GM23338 (cell line): Measurements from ENCODE around the gene GBP7. TPM values are rescaled to one million over a fixed set of nuclear protein-coding genes. Genes with fewer than 3 reads are reported as not detected.

ENCODE experiments used
- ATAC-seq: fragments of 200-7000 bp; cut with Tn5 transposase; 3 replicates; pipeline ENCODE4 v1.9.1; 2020
- DNase-seq: peaks from one replicate; pipeline ENCODE4 v3.0.0-alpha.2; 2015; ENCODE audit warnings: low spot score
- H2AFZ ChIP-seq: fragments of 200-600 bp; sonication (generic); 2 replicates; pipeline ENCODE4 v1.8.0; 2016; ENCODE audit warnings: antibody characterized with exemption, mild to moderate bottlenecking, moderate library complexity
- H3F3A ChIP-seq: fragments of 200-600 bp; sonication (generic); replicated peaks from 2 replicates; pipeline ENCODE4 v1.8.0; 2017; ENCODE audit warnings: antibody characterized with exemption, mixed run types, low read depth
- H3K27ac ChIP-seq: fragments of 200-600 bp; sonication (generic); 2 replicates; pipeline ENCODE4 v1.6.1; 2016; ENCODE audit warnings: low read depth
- H3K27me3 ChIP-seq: fragments of 200-600 bp; sonication (generic); 2 replicates; pipeline ENCODE4 v1.8.0; 2016; ENCODE audit warnings: mild to moderate bottlenecking, mixed run types, moderate library complexity; ENCODE audit not compliant: insufficient read depth
- H3K36me3 ChIP-seq: fragments of 200-600 bp; sonication (generic); 2 replicates; pipeline ENCODE4 v1.8.0; 2016; ENCODE audit warnings: mild to moderate bottlenecking; ENCODE audit not compliant: insufficient read depth
- H3K4me1 ChIP-seq: fragments of 200-600 bp; sonication (generic); 2 replicates; pipeline ENCODE4 v1.8.0; 2016; ENCODE audit warnings: mild to moderate bottlenecking, moderate library complexity; ENCODE audit not compliant: insufficient read depth
- H3K4me2 ChIP-seq: fragments of 200-600 bp; sonication (generic); 2 replicates; pipeline ENCODE4 v1.7.1; 2017; ENCODE audit warnings: mixed run types
- H3K4me3 ChIP-seq: fragments of 200-600 bp; sonication (generic); 2 replicates; pipeline ENCODE4 v1.6.1; 2016; ENCODE audit warnings: mixed run types
- H3K79me2 ChIP-seq: fragments of 200-600 bp; sonication (generic); replicated peaks from 2 replicates; pipeline ENCODE4 v1.8.0; 2017; ENCODE audit warnings: mild to moderate bottlenecking; ENCODE audit not compliant: insufficient read depth
- H3K9me2 ChIP-seq: fragments of 200-600 bp; sonication (generic); 2 replicates; pipeline ENCODE4 v1.8.0; 2017; ENCODE audit not compliant: insufficient read depth
- H4K20me1 ChIP-seq: fragments of 200-600 bp; sonication (generic); replicated peaks from 2 replicates; pipeline ENCODE4 v1.8.0; 2017; ENCODE audit warnings: mild to moderate bottlenecking; ENCODE audit not compliant: insufficient read depth
- H3K27ac Mint-ChIP-seq: 2 replicates; pipeline ENCODE4 v1.8.0; 2020; ENCODE audit warnings: inconsistent platforms, mild to moderate bottlenecking, moderate library complexity, mixed read lengths
- H3K27me3 Mint-ChIP-seq: 3 replicates; pipeline ENCODE4 v1.8.0; 2022; ENCODE audit warnings: low read depth, mild to moderate bottlenecking, moderate library complexity, mixed read lengths, inconsistent platforms; ENCODE audit not compliant: insufficient read depth, poor library complexity
- H3K36me3 Mint-ChIP-seq: 3 replicates; pipeline ENCODE4 v1.8.0; 2021; ENCODE audit warnings: low read depth, mild to moderate bottlenecking, inconsistent platforms, moderate library complexity, mixed read lengths
- H3K4me1 Mint-ChIP-seq: 3 replicates; pipeline ENCODE4 v1.8.0; 2020; ENCODE audit warnings: mild to moderate bottlenecking, inconsistent platforms, mixed read lengths
- H3K4me3 Mint-ChIP-seq: 3 replicates; pipeline ENCODE4 v1.8.0; 2021; ENCODE audit warnings: moderate library complexity, mild to moderate bottlenecking, inconsistent platforms, mixed read lengths
- H3K9me3 Mint-ChIP-seq: 3 replicates; pipeline ENCODE4 v1.8.0; 2020; ENCODE audit warnings: moderate library complexity, mild to moderate bottlenecking, inconsistent platforms, mixed read lengths
- CREB1 ChIP-seq: fragments of 250-450 bp; sonication (Bioruptor Pico); IDR thresholded peaks from 2 replicates; pipeline ENCODE4 v1.5.0; 2020; ENCODE audit warnings: low read depth, mild to moderate bottlenecking, moderate library complexity
- CTCF ChIP-seq, 2 experiments: fragments of 200-600 bp in 1 of 2; sonication (generic) in 1 of 2; conservative IDR thresholded peaks; 2 replicates each; pipeline versions ENCODE4 v1.5.1 to v1.6.1; 2016 to 2017; ENCODE audit warnings: antibody characterized with exemption in 2 of 2, low read depth in 2 of 2, mild to moderate bottlenecking in 2 of 2, moderate library complexity in 1 of 2
- NANOG ChIP-seq: IDR thresholded peaks from 2 replicates; pipeline ENCODE4 v1.6.1; 2016; ENCODE audit warnings: antibody characterized with exemption, borderline replicate concordance
- POLR2AphosphoS5 ChIP-seq: IDR thresholded peaks from 2 replicates; pipeline ENCODE4 v1.6.1; 2016; ENCODE audit warnings: antibody characterized with exemption, low read depth
- REST ChIP-seq: IDR thresholded peaks from one replicate; pipeline ENCODE4 v1.6.1; 2018; ENCODE audit warnings: antibody characterized with exemption; ENCODE audit not compliant: unreplicated experiment
- STAT1 ChIP-seq: IDR thresholded peaks from one replicate; pipeline ENCODE4 v1.6.1; 2016; ENCODE audit warnings: antibody characterized with exemption; ENCODE audit not compliant: unreplicated experiment
- ZNF331 ChIP-seq: fragments of 250-450 bp; sonication (Bioruptor Pico); IDR thresholded peaks from 2 replicates; pipeline ENCODE4 v1.5.0; 2020; ENCODE audit warnings: low read depth, mild to moderate bottlenecking, moderate library complexity
- ZNF462 ChIP-seq: fragments of 250-450 bp; sonication (Bioruptor Pico); IDR thresholded peaks from 2 replicates; pipeline ENCODE4 v1.5.0; 2020; ENCODE audit warnings: mild to moderate bottlenecking, moderate library complexity
- polyA plus RNA-seq: library from polyadenylated mRNA; unstranded; fragments of >200 nt; fragmentation: Nextera tagmentation; extraction: Ambion mirVana; gene quantifications from 2 replicates; pipeline ENCODE4 v1.2.1, GENCODE V29; 2016
- total RNA-seq: library from RNA; depleted of rRNA; stranded (reverse); fragments of >200 nt; shearing (Covaris generic); gene quantifications from 2 replicates; pipeline ENCODE4 v1.2.3, GENCODE V29; 2014

The GBP7 gene
- total and polyA plus RNA-seq, 2 experiments from 2014 or later: not detected

- no peak for TF ChIP-seq CTCF (conservative IDR thresholded peaks at IDR 0.05; ENCODE audit: low read depth in 2 of 2)
- no peak for TF ChIP-seq STAT1
- TF ChIP-seq NANOG: no peak
- no peak for TF ChIP-seq REST
Observed at GRCh38 chr1:89169166-89169565, 6.6 kb downstream of the GBP7 start (continued).

GRCh38 chr1:89167590-89168230 lies 8.1 kb downstream of the GBP7 start:
- H3K27me3 Mint-ChIP-seq: no peaks in the 10 kb centered on the region
- no peaks in the 10 kb centered on the region for H3K4me1 ChIP-seq
- no peak overlapping the region for H3K27ac Mint-ChIP-seq
- TF ChIP-seq ZNF331 (CRISPR knock-in tag) (no peak), POLR2AphosphoS5 (no peak), REST (no peak), ZNF462 (CRISPR knock-in tag) (no peak), CREB1 (CRISPR knock-in tag) (no peak), NANOG (no peak)

More at GRCh38 chr1:89167590-89168230, 8.1 kb downstream of the GBP7 start:
- Histone ChIP-seq H3K4me2 (no peak overlapping the region), H4K20me1 (no peaks in the 10 kb centered on the region), H3K36me3 (no peaks in the 10 kb centered on the region), H2AFZ (no peak overlapping the region), H3K4me3 (no peak overlapping the region), H3K27me3 (no peaks in the 10 kb centered on the region), H3F3A (no peaks in the 10 kb centered on the region), H3K9me2 (0 out of 2 replicates have a peak, but pooled peaks cover 4% of the 10 kb centered on the region), H3K27ac (no peak overlapping the region), H3K79me2 (no peaks in the 10 kb centered on the region)
- no peak overlapping the region for H3K4me3 Mint-ChIP-seq
- no peak for ATAC-seq
- no peaks in the 10 kb centered on the region for H3K36me3 Mint-ChIP-seq
- H3K9me3 Mint-ChIP-seq: no peaks in the 10 kb centered on the region
- DNase-seq: no peak
- no peaks in the 10 kb centered on the region for H3K4me1 Mint-ChIP-seq
